ENCODE data around the gene ITGB8. TPM values are rescaled to one million over a fixed set of nuclear protein-coding genes. Genes with fewer than 3 reads are reported as not detected.

Gene ITGB8
- total and polyA plus RNA-seq, 9 of the 15 experiments (the other 6 are each of a cell fraction or from before 2014, with no cell fraction given): under 0.01 to 0.03 (median 0.02) TPM; not detected in 6

DNA sequence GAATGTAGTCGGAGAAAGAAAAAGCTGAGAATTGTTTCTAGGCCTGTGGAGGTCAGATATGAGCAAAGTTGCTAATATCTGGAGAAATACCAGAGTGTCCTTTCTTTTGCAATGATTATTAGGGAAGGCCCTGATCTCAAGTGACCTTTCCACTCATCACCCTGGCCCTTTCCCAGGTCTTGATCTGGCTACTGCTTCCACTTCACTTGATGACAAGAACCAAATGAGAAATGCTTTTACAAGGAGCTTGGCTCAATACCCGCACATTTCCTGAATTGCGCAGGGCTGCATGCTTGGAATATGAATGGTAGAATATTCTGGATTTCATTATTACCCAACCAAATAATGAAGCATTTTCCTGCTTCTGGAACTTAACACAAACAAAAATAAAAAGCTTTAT, 104.6 kb downstream of the ITGB8 start:
- no peak overlapping the region for H3K27ac ChIP-seq (ENCODE audit: extremely low read depth, low read depth, low read length)
- no peaks in the 10 kb centered on the region for H3K4me1 ChIP-seq (replicated peaks in 1 of 2; ENCODE audit: control insufficient read depth in 2 of 2, insufficient read depth in 2 of 2, low read length in 2 of 2)
- FAIRE-seq: no peak
- H3K79me2 ChIP-seq (ENCODE audit: control insufficient read depth, insufficient read depth, low read length): no peaks in the 10 kb centered on the region
- ChIA-PET CTCF (ENCODE audit: low intra/inter-chr PET ratio) (no interaction called here), POLR2A (no interaction called here)
- ATAC-seq: no peak
- H3K4me2 ChIP-seq (ENCODE audit: insufficient read depth, low read length): no peak overlapping the region
- no peak overlapping the region for H3K9ac ChIP-seq (ENCODE audit: insufficient read depth in 1 of 2, low read depth in 2 of 2, low read length in 2 of 2)
- H3K4me3 ChIP-seq: no peak overlapping the region
- H3K36me3 ChIP-seq (ENCODE audit: control insufficient read depth, insufficient read depth, low read length): no peaks in the 10 kb centered on the region
- H3K9me3 ChIP-seq (replicated peaks; ENCODE audit: control insufficient read depth, insufficient read depth, low read depth, low read length): no peaks in the 10 kb centered on the region
- in situ Hi-C loops (cut with MboI): no loop called here
- H3K9me1 ChIP-seq (ENCODE audit: control insufficient read depth, insufficient read depth, low read length): no peaks in the 10 kb centered on the region
- no peak for DNase-seq (ENCODE audit: extremely low read depth in 1 of 4, low spot score in 3 of 4)
- intact Hi-C loops (cut with micrococcal nuclease): loop anchor here (5.0 to 10.0 kb wide), 3 partner anchors 83 to 451 kb away; no protein-coding TSS in a partner anchor
- no peak for TF ChIP-seq MAFG (tag; conservative IDR thresholded peaks at IDR 0.05)
- TF ChIP-seq STAT5B (CRISPR knock-in tag; IDR thresholded peaks at IDR 0.05): no peak
- TF ChIP-seq, protein P1, sequence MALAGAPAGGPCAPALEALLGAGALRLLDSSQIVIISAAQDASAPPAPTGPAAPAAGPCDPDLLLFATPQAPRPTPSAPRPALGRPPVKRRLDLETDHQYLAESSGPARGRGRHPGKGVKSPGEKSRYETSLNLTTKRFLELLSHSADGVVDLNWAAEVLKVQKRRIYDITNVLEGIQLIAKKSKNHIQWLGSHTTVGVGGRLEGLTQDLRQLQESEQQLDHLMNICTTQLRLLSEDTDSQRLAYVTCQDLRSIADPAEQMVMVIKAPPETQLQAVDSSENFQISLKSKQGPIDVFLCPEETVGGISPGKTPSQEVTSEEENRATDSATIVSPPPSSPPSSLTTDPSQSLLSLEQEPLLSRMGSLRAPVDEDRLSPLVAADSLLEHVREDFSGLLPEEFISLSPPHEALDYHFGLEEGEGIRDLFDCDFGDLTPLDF (CRISPR knock-in tag; IDR thresholded peaks at IDR 0.05): no peak
- TF ChIP-seq KLF13 (tag; IDR thresholded peaks at IDR 0.05; ENCODE audit: borderline replicate concordance, low read depth): no peak
- no peak for TF ChIP-seq CREB1 (IDR thresholded peaks at IDR 0.05)
- no peak for TF ChIP-seq CREB1 (CRISPR knock-in tag; IDR thresholded peaks at IDR 0.05)
- TF ChIP-seq NCOA4 (IDR thresholded peaks at IDR 0.05; ENCODE audit: partially characterized antibody): no peak
- no peak for TF ChIP-seq PTBP1 (IDR thresholded peaks at IDR 0.05; ENCODE audit: low read depth, low read length)
- TF ChIP-seq NFRKB (IDR thresholded peaks at IDR 0.05; ENCODE audit: low read depth): no peak
- TF ChIP-seq U2AF2 (optimal IDR thresholded peaks at IDR 0.05; ENCODE audit: low read depth, low read length): no peak
- no peak for TF ChIP-seq LEF1 (IDR thresholded peaks at IDR 0.05)
- no peak for TF ChIP-seq MXI1 (IDR thresholded peaks at IDR 0.05; ENCODE audit: low read depth, low read length)
- TF ChIP-seq CBFA2T2 (conservative IDR thresholded peaks at IDR 0.05): no peak
- TF ChIP-seq ZNF24 (IDR thresholded peaks at IDR 0.05): no peak
- no peak for TF ChIP-seq RBM34 (IDR thresholded peaks at IDR 0.05; ENCODE audit: borderline replicate concordance, insufficient read depth, low read length)
- TF ChIP-seq, protein P2, sequence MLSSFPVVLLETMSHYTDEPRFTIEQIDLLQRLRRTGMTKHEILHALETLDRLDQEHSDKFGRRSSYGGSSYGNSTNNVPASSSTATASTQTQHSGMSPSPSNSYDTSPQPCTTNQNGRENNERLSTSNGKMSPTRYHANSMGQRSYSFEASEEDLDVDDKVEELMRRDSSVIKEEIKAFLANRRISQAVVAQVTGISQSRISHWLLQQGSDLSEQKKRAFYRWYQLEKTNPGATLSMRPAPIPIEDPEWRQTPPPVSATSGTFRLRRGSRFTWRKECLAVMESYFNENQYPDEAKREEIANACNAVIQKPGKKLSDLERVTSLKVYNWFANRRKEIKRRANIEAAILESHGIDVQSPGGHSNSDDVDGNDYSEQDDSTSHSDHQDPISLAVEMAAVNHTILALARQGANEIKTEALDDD (IDR thresholded peaks at IDR 0.05): no peak
- no peak for TF ChIP-seq CREBBP (IDR thresholded peaks at IDR 0.05; ENCODE audit: low read depth, low read length)
- H3K27me3 ChIP-seq (ENCODE audit: control insufficient read depth in 2 of 2, insufficient read depth in 2 of 2, low read length in 2 of 2): 0 out of 5 replicates have a peak, but pooled peaks cover 0 to 4% of the 10 kb centered on the region in 2 experiments
- no peak overlapping the region for H2AFZ ChIP-seq (ENCODE audit: low read depth, low read length)
- no TSS peak for BruUV-seq (replicated peaks)
- no peaks in the 10 kb centered on the region for H4K20me1 ChIP-seq (replicated peaks; ENCODE audit: control insufficient read depth, insufficient read depth, low read length)
- 2% methylated on average over 3 of the region's 3 CpGs for WGBS (ENCODE audit: insufficient coverage, low coverage, missing lambda C conversion rate)
